HFF-Myc (cell line): ENCODE measurements around the gene SLC4A11.

Source experiments
- DNase-seq: peaks from one replicate; pipeline ENCODE4 v3.0.0-alpha.2; 2011; ENCODE audit warnings: low read depth; ENCODE audit errors: extremely low read depth
- H3K4me3 ChIP-seq: replicated peaks from 2 replicates; pipeline ENCODE4 v1.5.1; 2011; ENCODE audit warnings: low read depth, mild to moderate bottlenecking, control low read depth, low read length
- TF ChIP-seq, protein P1 (sequence below): IDR thresholded peaks from 2 replicates; pipeline ENCODE4 v1.5.1; 2012; ENCODE audit warnings: mild to moderate bottlenecking, low read depth, low read length, control low read depth; ENCODE audit errors: missing control alignments

SLC4A11 gene

DNA sequence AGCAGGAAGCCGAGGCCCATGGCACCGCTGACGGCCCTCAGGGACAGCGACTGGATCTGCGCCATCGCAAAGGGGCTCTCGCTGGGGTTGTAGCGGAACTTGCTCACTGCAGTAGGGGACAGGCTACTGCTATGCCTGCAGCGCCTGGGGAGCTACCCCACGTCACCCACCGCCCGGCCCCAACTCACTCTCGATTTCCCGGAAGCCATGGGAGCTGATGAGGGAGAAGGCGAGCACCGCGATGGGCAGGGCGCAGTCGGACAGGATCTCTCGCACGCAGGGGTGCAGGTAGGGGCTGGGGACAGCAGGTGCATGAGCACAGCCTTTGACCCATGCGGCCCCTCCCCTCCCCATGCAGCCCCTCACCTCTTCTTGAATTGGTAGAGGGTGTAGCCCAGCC lies 9.8 kb downstream of the SLC4A11 start:
- TF ChIP-seq, protein P1, sequence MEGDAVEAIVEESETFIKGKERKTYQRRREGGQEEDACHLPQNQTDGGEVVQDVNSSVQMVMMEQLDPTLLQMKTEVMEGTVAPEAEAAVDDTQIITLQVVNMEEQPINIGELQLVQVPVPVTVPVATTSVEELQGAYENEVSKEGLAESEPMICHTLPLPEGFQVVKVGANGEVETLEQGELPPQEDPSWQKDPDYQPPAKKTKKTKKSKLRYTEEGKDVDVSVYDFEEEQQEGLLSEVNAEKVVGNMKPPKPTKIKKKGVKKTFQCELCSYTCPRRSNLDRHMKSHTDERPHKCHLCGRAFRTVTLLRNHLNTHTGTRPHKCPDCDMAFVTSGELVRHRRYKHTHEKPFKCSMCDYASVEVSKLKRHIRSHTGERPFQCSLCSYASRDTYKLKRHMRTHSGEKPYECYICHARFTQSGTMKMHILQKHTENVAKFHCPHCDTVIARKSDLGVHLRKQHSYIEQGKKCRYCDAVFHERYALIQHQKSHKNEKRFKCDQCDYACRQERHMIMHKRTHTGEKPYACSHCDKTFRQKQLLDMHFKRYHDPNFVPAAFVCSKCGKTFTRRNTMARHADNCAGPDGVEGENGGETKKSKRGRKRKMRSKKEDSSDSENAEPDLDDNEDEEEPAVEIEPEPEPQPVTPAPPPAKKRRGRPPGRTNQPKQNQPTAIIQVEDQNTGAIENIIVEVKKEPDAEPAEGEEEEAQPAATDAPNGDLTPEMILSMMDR: no peak
- DNase-seq: no peak
- H3K4me3 ChIP-seq: no peak overlapping the region

DNA sequence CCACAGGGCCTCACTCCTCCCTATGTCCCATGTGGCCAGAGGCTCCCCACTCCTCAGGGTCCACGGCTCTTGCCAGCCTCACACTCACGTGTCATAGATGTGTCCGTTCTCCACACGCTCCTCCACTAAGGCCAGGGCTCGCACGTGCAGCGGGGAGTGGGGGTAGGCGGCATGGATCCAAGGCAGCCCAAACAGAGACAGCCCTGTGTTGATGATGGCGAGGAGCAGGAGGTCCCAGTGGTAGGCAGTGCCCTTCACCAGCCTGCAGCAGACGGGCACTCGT lies 10.3 kb downstream of the SLC4A11 start:
- H3K4me3 ChIP-seq: no peak overlapping the region
- TF ChIP-seq, protein P1: no peak
- DNase-seq: no peak

DNA sequence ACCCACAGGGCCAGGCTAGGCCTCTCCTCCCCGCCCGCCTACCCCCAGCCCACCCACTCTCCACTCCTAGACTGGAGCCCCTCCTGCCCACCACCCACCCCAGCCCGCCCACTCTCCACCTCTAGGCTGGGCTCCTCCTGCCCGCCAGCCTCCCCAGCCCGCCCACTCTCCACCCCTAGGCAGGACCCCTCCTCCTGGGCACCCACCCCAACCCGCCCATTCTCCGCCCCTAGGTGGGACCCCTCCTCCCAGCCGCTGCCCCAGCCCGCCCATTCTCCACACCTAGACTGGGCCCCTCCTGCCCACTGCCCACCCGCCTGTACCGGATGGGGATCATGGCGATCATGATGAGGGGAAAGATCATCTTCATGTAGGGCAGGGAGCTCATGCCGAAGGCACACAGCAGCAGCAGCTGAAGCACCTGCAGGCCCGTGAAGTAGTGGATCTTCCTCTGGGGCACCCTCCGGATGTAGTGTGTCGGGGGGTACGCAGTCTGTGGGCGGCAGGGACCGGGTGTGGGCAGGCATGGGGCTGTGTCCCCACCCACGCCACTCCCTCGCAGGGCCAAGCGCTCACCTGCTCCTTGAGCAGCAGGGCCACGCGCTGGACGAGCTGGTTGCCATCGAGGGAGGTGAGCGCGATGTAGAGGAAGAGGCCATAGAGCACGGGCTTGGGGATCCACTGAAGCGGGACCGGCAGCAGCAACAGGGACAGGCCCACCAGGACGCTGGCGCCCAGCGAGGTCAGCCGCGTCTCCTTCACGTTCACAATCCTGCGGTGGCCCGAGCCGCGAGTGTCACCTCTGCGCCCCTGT lies 10.8 kb downstream of the SLC4A11 start:
- no peak overlapping the region for H3K4me3 ChIP-seq
- TF ChIP-seq, protein P1: no peak
- DNase-seq: no peak

DNA sequence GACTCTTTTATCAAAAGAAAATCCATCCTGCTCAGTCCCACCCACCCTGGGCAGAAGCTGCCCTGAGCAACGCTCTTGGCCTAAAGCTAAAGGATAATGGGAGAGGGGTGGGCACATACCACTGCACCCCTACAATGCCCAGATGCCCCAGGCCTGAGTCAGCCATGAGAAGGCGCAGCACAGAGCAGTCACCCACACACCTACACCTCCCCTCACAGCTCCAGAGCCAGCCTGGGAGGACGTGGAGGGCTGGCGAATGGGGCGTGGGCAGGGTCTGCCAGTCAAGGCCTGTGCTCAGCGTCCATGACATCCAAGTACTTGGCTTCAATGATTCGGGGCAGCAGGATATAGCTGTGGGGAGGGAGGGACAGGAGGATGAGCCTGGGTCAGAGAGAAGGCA lies 11.5 kb downstream of the SLC4A11 start:
- TF ChIP-seq, protein P1: no peak
- no peak overlapping the region for H3K4me3 ChIP-seq
- no peak for DNase-seq

DNA sequence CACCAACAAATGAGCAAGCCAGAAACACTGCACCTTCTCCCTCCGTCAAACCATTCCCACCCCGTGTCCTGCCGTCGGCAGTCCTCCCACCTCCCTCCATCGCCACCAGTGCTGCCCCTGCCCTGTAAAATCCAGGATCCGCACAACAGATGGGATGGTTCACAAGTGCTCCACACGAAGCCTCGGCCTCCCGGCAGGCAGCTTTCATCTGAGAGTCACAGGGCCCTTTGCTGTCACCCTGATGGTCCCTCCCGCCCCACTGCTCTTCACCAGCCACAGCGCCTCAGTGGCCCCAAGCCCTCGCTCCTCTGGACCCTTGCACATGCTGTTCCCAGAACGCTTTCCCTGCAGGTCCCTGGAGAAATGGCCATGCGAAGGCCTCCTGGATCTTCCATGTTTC lies 12.1 kb downstream of the SLC4A11 start:
- no peak for DNase-seq
- H3K4me3 ChIP-seq: no peak overlapping the region
- TF ChIP-seq, protein P1: no peak

DNA sequence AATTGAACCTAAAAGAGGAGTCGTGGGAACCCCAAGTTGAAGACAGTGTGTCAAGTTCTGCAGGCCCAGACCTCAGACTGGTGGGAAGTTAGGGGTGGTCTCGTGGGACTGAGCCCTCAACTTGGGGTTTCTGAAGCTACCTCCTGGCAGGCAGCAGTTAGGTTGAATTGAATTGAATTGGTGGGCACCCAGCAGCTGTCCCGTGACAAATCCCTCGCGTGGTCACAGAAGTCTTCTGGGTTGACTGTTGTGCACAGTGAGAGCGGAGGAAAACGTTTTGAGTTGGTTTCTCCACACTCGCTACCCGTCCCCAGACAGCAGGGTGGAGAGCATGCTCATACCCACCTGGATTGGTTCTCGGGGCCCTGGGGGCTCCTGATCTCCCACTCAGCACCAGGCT lies 12.9 kb downstream of the SLC4A11 start:
- no peak for DNase-seq
- TF ChIP-seq, protein P1: no peak
- no peak overlapping the region for H3K4me3 ChIP-seq
